DND-41 (cell line): ENCODE data around the gene SPAG4.

Source experiments
- ATAC-seq: fragments of 200-7000 bp; cut with Tn5 transposase; 3 replicates; pipeline ENCODE4 v1.9.1; 2021; ENCODE audit warnings: low read depth; ENCODE audit not compliant: insufficient read depth
- DNase-seq: peaks from one replicate; pipeline ENCODE4 v3.0.0-alpha.2; 2020
- H2AFZ ChIP-seq: 2 replicates; pipeline ENCODE4 v1.6.0; 2012; ENCODE audit warnings: low read depth, low read length
- H3K27ac ChIP-seq: 2 replicates; pipeline ENCODE4 v1.5.1; 2012; ENCODE audit warnings: low read length, inconsistent platforms
- H3K27me3 ChIP-seq: fragments of 200-600 bp; sonication (generic); 2 replicates; pipeline ENCODE4 v1.6.0; 2012; ENCODE audit warnings: low read length, mild to moderate bottlenecking, inconsistent platforms; ENCODE audit not compliant: insufficient read depth, poor library complexity
- H3K36me3 ChIP-seq: 2 replicates; pipeline ENCODE4 v1.5.1; 2012; ENCODE audit warnings: low read length, inconsistent platforms; ENCODE audit not compliant: insufficient read depth
- H3K4me1 ChIP-seq: 2 replicates; pipeline ENCODE4 v1.5.1; 2012; ENCODE audit warnings: mild to moderate bottlenecking, low read length; ENCODE audit not compliant: insufficient read depth
- H3K4me2 ChIP-seq: 2 replicates; pipeline ENCODE4 v1.6.0; 2012; ENCODE audit warnings: mild to moderate bottlenecking, moderate library complexity, low read length, inconsistent platforms; ENCODE audit not compliant: insufficient read depth
- H3K4me3 ChIP-seq, 2 experiments: fragments of 200-600 bp in 1 of 2; shearing (Covaris generic) in 1 of 2; 2 replicates each; pipeline ENCODE4 v1.5.1; 2012 to 2016; ENCODE audit warnings: inconsistent platforms in 2 of 2, low read length in 2 of 2, mild to moderate bottlenecking in 2 of 2, low read depth in 1 of 2, moderate library complexity in 1 of 2
- H3K79me2 ChIP-seq: 2 replicates; pipeline ENCODE4 v1.6.0; 2012; ENCODE audit warnings: low read length, inconsistent platforms; ENCODE audit not compliant: insufficient read depth
- H3K9ac ChIP-seq: 2 replicates; pipeline ENCODE4 v1.6.0; 2012; ENCODE audit warnings: low read depth, mild to moderate bottlenecking, inconsistent platforms, low read length, moderate library complexity
- H3K9me3 ChIP-seq: 2 replicates; pipeline ENCODE4 v1.5.1; 2012; ENCODE audit warnings: low read length, moderate library complexity, mild to moderate bottlenecking, inconsistent platforms; ENCODE audit not compliant: insufficient read depth, severe bottlenecking
- H4K20me1 ChIP-seq: 2 replicates; pipeline ENCODE4 v1.6.0; 2012; ENCODE audit warnings: low read length; ENCODE audit not compliant: insufficient read depth
- CTCF ChIP-seq: IDR thresholded peaks from 2 replicates; pipeline ENCODE4 v1.5.1; 2012; ENCODE audit warnings: borderline replicate concordance, low read length, moderate library complexity, mild to moderate bottlenecking; ENCODE audit not compliant: poor library complexity, severe bottlenecking; ENCODE audit errors: extremely low read depth
- EZH2 ChIP-seq: IDR thresholded peaks from 3 replicates; pipeline ENCODE4 v1.6.1; 2012; ENCODE audit warnings: borderline replicate concordance, low read depth, mild to moderate bottlenecking, moderate library complexity, low read length, inconsistent platforms; ENCODE audit not compliant: severe bottlenecking

Gene SPAG4

GRCh38 chr20:35635652-35636051 lies 20.0 kb downstream of the SPAG4 start:
- H4K20me1 ChIP-seq, result peaks cover 56% of the 10 kb centered on the region
- H3K27ac ChIP-seq, result no peak overlapping the region
- no peak overlapping the region for H2AFZ ChIP-seq
- ATAC-seq (no peak), DNase-seq (no peak)
- TF ChIP-seq CTCF, result no peak
- no peak for TF ChIP-seq EZH2
- H3K4me1 ChIP-seq, result no peaks in the 10 kb centered on the region
- H3K9me3 ChIP-seq, result no peaks in the 10 kb centered on the region
- H3K79me2 ChIP-seq, result peaks cover 81% of the 10 kb centered on the region
- H3K4me3 ChIP-seq, result no peak overlapping the region
- H3K36me3 ChIP-seq, result peaks cover 28% of the 10 kb centered on the region
- no peaks in the 10 kb centered on the region for H3K27me3 ChIP-seq
- H3K4me2 ChIP-seq, result no peak overlapping the region
- no peak overlapping the region for H3K9ac ChIP-seq

GRCh38 chr20:35636095-35636494 lies 20.5 kb downstream of the SPAG4 start:
- Histone ChIP-seq H3K27me3 (no peaks in the 10 kb centered on the region), H3K79me2 (peaks cover 86% of the 10 kb centered on the region), H3K4me3 (no peak overlapping the region), H3K27ac (no peak overlapping the region), H4K20me1 (peaks cover 59% of the 10 kb centered on the region), H3K9ac (no peak overlapping the region), H3K4me1 (no peaks in the 10 kb centered on the region), H2AFZ (no peak overlapping the region), H3K9me3 (no peaks in the 10 kb centered on the region), H3K36me3 (peaks cover 24% of the 10 kb centered on the region), H3K4me2 (no peak overlapping the region)
- TF ChIP-seq EZH2 (no peak), CTCF (no peak)
- DNase-seq (peak; percentile 1), ATAC-seq (no peak)

GRCh38 chr20:35637276-35637675 lies 21.6 kb downstream of the SPAG4 start:
- Histone ChIP-seq H2AFZ (no peak overlapping the region), H3K27ac (no peak overlapping the region), H3K36me3 (peaks cover 12% of the 10 kb centered on the region), H4K20me1 (peaks cover 61% of the 10 kb centered on the region), H3K4me1 (no peaks in the 10 kb centered on the region), H3K4me2 (no peak overlapping the region), H3K79me2 (peaks cover 93% of the 10 kb centered on the region), H3K9ac (no peak overlapping the region), H3K27me3 (no peaks in the 10 kb centered on the region), H3K9me3 (no peaks in the 10 kb centered on the region), H3K4me3 (no peak overlapping the region)
- no peak for ATAC-seq
- no peak for DNase-seq
- no peak for TF ChIP-seq CTCF
- no peak for TF ChIP-seq EZH2

- Histone ChIP-seq H3K4me3 (no peak overlapping the region), H3K27ac (no peak overlapping the region), H2AFZ (no peak overlapping the region), H3K9me3 (no peaks in the 10 kb centered on the region), H3K4me2 (no peak overlapping the region), H4K20me1 (peaks cover 60% of the 10 kb centered on the region), H3K36me3 (0 out of 2 replicates have a peak, but pooled peaks cover 4% of the 10 kb centered on the region), H3K9ac (no peak overlapping the region), H3K4me1 (no peaks in the 10 kb centered on the region), H3K79me2 (peaks cover 94% of the 10 kb centered on the region), H3K27me3 (no peaks in the 10 kb centered on the region)
- DNase-seq (no peak), ATAC-seq (no peak)
- no peak for TF ChIP-seq CTCF
- no peak for TF ChIP-seq EZH2
Measured at GRCh38 chr20:35638751-35639150, 23.1 kb downstream of the SPAG4 start.
